Left ventricle myocardium superior (tissue), 1 donor: Measurements from ENCODE around the gene CGNL1. TPM values are rescaled to one million over a fixed set of nuclear protein-coding genes. Genes with fewer than 3 reads are reported as not detected.

ENCODE experiments used
- ATAC-seq: fragments of 200-7000 bp; cut with Tn5 transposase; one replicate; pipeline ENCODE4 v1.9.1; 2020; ENCODE audit warnings: mild to moderate bottlenecking, moderate library complexity
- DNase-seq: peaks from one replicate; pipeline ENCODE4 v3.0.0-alpha.2; 2020
- intact Hi-C: fragments of 100-400 bp; cut with micrococcal nuclease; formaldehyde crosslinking; loops from one replicate; pipeline ENCODE4 v1.11.0; 2022
- total RNA-seq: library from RNA; stranded (reverse); fragmentation: NEBNext Ultra II Directional; extraction: Animal tissue kit (Norgen Biotek cat#: 25700); gene quantifications from one replicate; pipeline ENCODE4 v1.2.1, GENCODE V29; 2021
- donor health status: DM: no; HTN: yes; CAD: no; lungs with severe emphysema.

CGNL1 gene
- total RNA-seq, 1 donor from 2014 or later, result 15.2 TPM

GRCh38 chr15:57410373-57410772 lies 34.1 kb downstream of the CGNL1 start:
- intact Hi-C loops, result no loop called here
- no peak for DNase-seq
- ATAC-seq, result peak; percentile 47

DNA sequence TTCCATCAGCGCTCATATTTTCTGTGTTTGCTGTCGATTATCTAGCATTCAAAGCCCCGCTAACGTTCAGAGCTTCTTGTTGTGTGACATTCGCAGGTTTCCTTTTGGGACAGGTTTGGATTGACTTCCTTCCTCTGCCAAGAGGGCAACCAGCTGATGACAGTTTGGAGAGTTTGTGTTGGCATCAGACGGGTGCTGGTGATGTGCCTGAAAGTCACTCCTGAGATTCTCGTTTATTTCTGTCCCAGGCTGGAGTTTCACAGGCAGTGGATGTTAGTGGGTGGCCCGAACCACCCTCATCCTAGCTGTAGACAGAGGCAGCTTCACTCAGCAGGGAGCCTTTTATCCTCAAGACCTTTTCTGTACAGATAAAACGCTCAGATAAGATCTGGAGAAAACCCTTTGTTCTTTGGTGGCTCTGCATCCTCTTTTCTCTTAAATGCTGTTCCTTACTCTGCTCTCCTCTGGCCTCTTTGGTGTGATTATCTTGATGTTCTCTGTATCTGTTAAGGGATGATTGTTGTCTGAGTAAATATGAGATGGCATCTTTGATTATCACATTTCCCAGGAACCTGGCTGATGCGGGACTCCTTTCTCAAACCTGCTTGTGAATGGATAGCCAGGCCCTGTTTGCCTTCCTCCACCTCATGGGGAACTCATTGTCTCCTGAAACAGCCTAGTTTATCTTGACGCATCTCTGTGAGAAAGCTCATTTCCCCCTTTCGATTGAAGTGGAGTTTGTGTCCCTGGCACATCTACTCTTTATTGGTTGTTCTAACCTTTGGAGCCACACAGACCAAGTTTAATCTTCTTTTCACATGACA lies 35.9 kb downstream of the CGNL1 start:
- intact Hi-C loops, result no loop called here
- ATAC-seq (peak; percentile 91), DNase-seq (peak; percentile 61)

DNA sequence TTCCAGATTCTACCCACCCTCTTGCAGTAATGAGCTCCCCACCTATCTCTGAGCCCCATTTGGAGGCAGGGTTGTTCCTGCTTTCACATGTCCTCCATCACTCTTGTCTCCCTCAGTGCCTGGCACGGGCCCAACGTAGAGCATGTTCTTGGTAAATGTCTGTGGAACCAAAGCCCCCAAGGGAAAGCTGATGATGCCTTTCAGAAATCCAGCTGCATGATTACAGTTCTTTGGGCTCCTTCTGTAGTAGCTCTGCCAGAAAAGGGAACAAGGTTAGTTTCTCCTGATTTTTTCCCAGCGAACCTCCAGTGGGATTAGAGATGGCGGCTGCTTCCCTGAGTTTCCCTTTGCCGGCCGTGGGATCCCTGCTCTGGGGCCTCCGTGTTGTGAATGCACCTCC lies 39.3 kb downstream of the CGNL1 start:
- DNase-seq (peak; percentile 88), ATAC-seq (peak; percentile 57)
- intact Hi-C loops, result no loop called here

DNA sequence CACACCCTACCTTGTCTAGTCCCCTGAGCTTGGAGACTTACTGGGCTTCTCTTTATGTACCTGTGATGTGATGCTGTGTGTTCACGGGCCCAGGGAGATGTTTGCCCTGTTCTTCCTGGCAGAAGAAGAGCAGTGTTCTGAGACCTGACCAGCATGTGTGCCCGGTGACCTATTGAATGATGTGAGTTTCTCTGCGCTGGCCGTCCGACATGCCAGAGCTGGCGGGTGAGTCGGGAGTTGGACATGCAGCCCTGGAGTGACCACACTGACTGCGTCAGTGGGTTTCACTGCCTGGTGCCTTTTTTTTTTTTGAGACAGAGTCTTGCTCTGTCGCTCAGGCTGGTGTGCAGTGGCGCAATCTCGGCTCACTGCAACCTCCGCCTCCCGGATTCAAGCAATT lies 42.3 kb downstream of the CGNL1 start:
- DNase-seq (no peak), ATAC-seq (no peak)
- intact Hi-C loops, result no loop called here

- ATAC-seq, result no peak
- intact Hi-C loops, result no loop called here
- no peak for DNase-seq
Observed at GRCh38 chr15:57419335-57419734, 43.0 kb downstream of the CGNL1 start.

DNA sequence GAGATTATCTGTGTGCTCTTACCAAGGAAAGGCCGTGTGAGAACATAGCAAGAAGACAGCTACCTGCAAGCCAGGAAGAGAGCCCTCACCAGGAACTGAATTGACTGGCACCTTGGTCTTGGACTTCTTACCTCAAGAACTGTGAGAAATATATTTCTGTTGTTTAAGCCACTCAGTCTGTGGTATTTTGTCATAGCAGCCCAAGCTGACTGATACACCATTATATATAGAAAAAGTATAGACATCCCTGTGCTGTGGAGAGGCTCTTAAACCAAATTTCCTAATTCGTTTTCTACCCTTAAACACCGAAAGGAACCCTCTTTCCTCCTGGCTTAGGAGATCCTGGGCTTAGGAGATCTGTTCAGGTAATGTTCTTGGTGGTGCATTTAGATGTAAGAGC lies 44.8 kb downstream of the CGNL1 start:
- DNase-seq (no peak), ATAC-seq (no peak)
- intact Hi-C loops, result no loop called here

GRCh38 chr15:57421551-57421950 lies 45.2 kb downstream of the CGNL1 start:
- intact Hi-C loops, result no loop called here
- DNase-seq (no peak), ATAC-seq (no peak)

- DNase-seq (no peak), ATAC-seq (no peak)
- intact Hi-C loops, result no loop called here
Observed at GRCh38 chr15:57422113-57422754, 45.9 kb downstream of the CGNL1 start.

- DNase-seq, result no peak
- ATAC-seq, result no peak
- intact Hi-C loops, result no loop called here
Observed at GRCh38 chr15:57423599-57424140, 47.4 kb downstream of the CGNL1 start.

DNA sequence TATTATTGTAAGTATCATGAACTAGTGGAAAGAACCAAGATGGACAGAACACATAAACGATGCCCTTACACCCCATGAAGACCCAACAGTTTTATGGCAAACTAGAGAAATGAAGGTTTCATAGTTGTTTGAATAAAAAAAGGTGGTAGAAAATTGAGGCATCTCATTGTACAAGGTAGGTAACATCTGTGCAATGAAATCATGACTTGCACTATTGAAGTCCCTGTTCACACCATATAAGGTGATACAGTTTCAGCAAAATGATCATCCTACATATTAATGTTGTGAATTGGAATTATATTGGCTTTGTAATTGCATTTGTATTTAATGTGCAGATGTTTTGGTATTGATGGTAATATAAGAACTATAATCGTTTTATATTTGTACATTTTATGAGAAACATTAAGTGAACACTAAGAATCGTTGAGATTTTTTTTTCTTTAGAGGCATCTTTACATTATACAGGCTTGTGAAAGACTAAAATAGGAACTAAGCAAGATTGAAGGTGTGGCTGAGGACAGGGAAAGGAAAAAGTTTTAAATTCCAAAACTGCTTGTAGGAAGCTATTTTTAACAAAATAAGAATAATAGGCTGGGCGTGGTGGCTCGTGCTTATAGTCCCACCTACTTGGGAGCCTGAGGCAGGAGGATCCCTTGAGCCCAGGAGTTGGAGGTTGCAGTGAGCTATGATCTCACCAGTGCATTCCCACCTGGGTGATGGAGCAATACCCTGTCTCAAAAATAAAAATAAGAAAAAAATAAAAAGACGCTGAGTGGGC lies 48.5 kb downstream of the CGNL1 start:
- intact Hi-C loops, result no loop called here
- DNase-seq (no peak), ATAC-seq (no peak)

DNA sequence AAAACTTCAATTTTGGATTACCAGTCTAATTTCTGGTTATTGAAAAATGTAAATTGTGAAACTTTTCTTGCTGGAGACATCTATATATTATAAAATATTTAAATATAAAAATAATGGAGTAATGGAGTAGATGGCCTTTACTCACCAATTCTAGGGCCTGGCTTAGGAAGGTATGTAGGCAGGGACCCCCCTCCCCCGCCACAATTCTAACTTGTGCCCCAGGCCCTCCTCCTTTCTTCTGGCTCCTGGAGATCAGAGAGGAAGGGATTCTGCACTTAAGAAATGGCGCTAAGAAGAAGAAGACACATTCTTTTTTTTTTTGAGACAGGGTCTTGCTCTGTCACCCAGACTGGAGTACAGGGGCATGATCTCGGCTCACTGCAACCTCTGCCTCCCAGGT lies 49.5 kb downstream of the CGNL1 start:
- intact Hi-C loops, result no loop called here
- DNase-seq (no peak), ATAC-seq (no peak)

- ATAC-seq (peak; percentile 75), DNase-seq (peak; percentile 35)
- intact Hi-C loops, result no loop called here
Observed at GRCh38 chr15:57427367-57427821, 51.1 kb downstream of the CGNL1 start.

- ATAC-seq (peak; percentile 58), DNase-seq (no peak)
- intact Hi-C loops, result no loop called here
Observed at GRCh38 chr15:57432141-57432741, 55.9 kb downstream of the CGNL1 start.

DNA sequence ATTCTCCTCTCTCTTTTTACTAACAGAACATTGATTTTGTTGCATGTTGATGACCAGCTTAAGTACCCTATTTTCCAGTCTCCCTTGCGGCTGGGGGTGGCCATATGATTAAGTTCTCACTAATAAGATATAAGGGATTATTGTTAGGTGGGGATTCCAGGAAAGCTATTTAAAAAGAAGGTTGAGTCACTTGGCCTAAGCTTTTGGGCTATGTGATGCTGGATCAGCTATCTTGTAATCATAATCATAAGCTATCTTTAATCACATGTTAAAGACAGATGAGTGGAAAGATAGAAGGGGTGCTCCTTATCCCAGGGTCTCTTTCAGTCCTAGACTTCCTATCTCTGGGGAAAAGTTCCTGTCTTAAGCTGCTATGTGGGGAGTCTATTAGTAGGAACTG lies 59.9 kb downstream of the CGNL1 start:
- intact Hi-C loops, result no loop called here
- DNase-seq (no peak), ATAC-seq (no peak)

GRCh38 chr15:57436961-57437360 lies 60.7 kb downstream of the CGNL1 start:
- ATAC-seq (peak; percentile 57), DNase-seq (peak; percentile 42)
- intact Hi-C loops, result no loop called here

GRCh38 chr15:57437564-57437963 lies 61.3 kb downstream of the CGNL1 start:
- ATAC-seq (no peak), DNase-seq (no peak)
- intact Hi-C loops, result no loop called here

DNA sequence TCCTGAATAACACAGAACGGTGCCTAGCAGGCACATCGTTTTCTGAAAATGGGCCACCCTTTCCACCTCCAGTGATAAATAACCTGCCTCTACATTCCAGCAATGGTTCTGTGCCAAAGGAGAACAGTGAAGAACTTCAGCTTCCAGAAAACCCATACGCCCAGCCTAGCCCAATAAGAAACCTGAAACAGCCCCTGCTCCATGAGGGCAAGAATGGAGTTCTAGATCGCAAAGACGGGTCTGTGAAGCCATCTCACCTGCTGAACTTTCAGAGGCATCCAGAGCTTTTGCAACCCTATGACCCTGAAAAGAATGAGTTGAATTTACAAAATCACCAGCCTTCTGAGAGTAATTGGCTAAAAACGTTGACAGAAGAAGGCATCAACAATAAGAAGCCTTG lies 61.9 kb downstream of the CGNL1 start:
- ATAC-seq (no peak), DNase-seq (no peak)
- intact Hi-C loops, result no loop called here

GRCh38 chr15:57439128-57440027 lies 63.1 kb downstream of the CGNL1 start:
- no peak for DNase-seq
- intact Hi-C loops, result no loop called here

More at GRCh38 chr15:57439128-57440027, 63.1 kb downstream of the CGNL1 start:
- no peak for ATAC-seq
